ENCODE data around the gene HTR4. TPM values are rescaled to one million over a fixed set of nuclear protein-coding genes. Genes with fewer than 3 reads are reported as not detected.

The HTR4 gene
- polyA plus RNA-seq, 1 of the 3 experiments (the other 2 are of a cell fraction): not detected

DNA sequence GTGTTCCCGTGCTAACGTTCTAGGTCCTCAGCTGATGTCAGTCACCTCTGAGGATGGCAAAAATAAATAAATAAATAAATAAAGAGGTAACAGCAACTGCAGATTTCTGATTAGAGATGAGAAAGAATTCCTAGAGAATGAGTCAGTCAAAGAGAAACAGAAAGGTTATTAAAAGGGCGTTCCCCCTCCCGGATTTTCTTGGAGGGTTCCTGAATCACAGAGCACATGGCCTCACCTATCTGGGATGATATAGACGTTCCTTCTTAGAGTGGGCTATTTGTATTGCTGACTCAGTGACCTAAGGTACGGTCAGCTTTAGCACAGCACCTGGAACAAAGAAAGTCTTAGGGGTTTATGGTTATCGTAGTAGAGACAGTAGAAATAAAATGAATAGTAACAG is 30.6 kb downstream of the HTR4 start (continued):
- TF ChIP-seq, protein P1, sequence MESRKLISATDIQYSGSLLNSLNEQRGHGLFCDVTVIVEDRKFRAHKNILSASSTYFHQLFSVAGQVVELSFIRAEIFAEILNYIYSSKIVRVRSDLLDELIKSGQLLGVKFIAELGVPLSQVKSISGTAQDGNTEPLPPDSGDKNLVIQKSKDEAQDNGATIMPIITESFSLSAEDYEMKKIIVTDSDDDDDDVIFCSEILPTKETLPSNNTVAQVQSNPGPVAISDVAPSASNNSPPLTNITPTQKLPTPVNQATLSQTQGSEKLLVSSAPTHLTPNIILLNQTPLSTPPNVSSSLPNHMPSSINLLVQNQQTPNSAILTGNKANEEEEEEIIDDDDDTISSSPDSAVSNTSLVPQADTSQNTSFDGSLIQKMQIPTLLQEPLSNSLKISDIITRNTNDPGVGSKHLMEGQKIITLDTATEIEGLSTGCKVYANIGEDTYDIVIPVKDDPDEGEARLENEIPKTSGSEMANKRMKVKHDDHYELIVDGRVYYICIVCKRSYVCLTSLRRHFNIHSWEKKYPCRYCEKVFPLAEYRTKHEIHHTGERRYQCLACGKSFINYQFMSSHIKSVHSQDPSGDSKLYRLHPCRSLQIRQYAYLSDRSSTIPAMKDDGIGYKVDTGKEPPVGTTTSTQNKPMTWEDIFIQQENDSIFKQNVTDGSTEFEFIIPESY (IDR thresholded peaks at IDR 0.05; ENCODE audit: borderline replicate concordance, low read depth): no peak

DNA sequence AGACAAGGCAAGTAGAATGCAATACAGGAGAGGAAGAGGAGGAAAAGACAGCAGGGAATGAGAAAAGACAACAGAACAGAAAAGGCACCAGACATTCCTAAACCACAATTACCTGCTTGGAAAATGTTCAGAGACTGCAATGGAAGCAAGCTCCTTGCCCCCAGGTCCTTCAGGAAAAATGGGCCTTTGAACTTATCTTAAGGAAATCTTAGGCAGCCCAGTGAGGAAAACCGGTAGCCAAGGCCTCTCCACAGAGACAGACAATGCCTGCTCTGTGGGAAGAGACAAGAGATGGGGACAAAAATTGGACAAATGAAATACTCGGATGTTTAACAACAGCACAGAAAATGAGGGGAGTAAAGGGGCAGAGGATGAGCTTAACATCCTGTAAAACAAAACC is 31.2 kb downstream of the HTR4 start:
- DNase-seq: no peak
- ChIA-PET POLR2A (no interaction called here), CTCF (interaction anchor here (1.7 kb wide), 1 partner anchor 108 kb away, joined by 7 read pairs; no protein-coding TSS in a partner anchor)
- WGBS (ENCODE audit: low lambda C conversion rate): 41% methylated on average over 2 of the region's 2 CpGs
- no peaks in the 10 kb centered on the region for H3K79me2 ChIP-seq (ENCODE audit: insufficient read depth)
- H3K27ac ChIP-seq (ENCODE audit: low read depth in 2 of 2, low read length in 1 of 2): no peak overlapping the region
- no peaks in the 10 kb centered on the region for H3K9me2 ChIP-seq
- H3F3A ChIP-seq (replicated peaks; ENCODE audit: insufficient read depth): no peaks in the 10 kb centered on the region
- H3K36me3 ChIP-seq (replicated peaks in 1 of 2; ENCODE audit: control insufficient read depth in 1 of 2, insufficient read depth in 2 of 2, low read length in 1 of 2): no peaks in the 10 kb centered on the region
- no peak overlapping the region for H2AFZ ChIP-seq (ENCODE audit: low read depth)
- no peak for TF ChIP-seq EP300 (IDR thresholded peaks at IDR 0.05; ENCODE audit: borderline replicate concordance in 1 of 2, low read depth in 1 of 2, low read length in 1 of 2)
- TF ChIP-seq MEF2A (IDR thresholded peaks at IDR 0.05; ENCODE audit: borderline replicate concordance, low read depth): no peak
- no peak for TF ChIP-seq MXI1 (IDR thresholded peaks at IDR 0.05; ENCODE audit: low read depth, low read length)
- TF ChIP-seq SMC3 (IDR thresholded peaks at IDR 0.05; ENCODE audit: low read depth, low read length): no peak
- no peak for TF ChIP-seq ELF1 (IDR thresholded peaks at IDR 0.05)
- no peak for TF ChIP-seq TAF1 (IDR thresholded peaks at IDR 0.05; ENCODE audit: borderline replicate concordance, low read depth, low read length)
- no peak for TF ChIP-seq JUND (IDR thresholded peaks at IDR 0.05)
- no peak for TF ChIP-seq GABPA (IDR thresholded peaks at IDR 0.05; ENCODE audit: low read depth)
- TF ChIP-seq NFIC (IDR thresholded peaks at IDR 0.05; ENCODE audit: borderline replicate concordance): no peak
- TF ChIP-seq SIN3A (IDR thresholded peaks at IDR 0.05; ENCODE audit: borderline replicate concordance, low read depth, low read length): no peak
- H4K20me1 ChIP-seq (ENCODE audit: insufficient read depth): no peaks in the 10 kb centered on the region
- H3K9me3 ChIP-seq: no peaks in the 10 kb centered on the region
- H3K27me3 ChIP-seq (ENCODE audit: insufficient read depth): no peaks in the 10 kb centered on the region
- no peaks in the 10 kb centered on the region for H3K4me1 ChIP-seq (ENCODE audit: control insufficient read depth in 1 of 2, insufficient read depth in 2 of 2, low read depth in 1 of 2, low read length in 1 of 2)
- no peak overlapping the region for H3K9ac ChIP-seq
- no peak overlapping the region for H3K4me2 ChIP-seq
- no peak overlapping the region for H3K4me3 ChIP-seq (ENCODE audit: low read depth in 2 of 2, low read length in 1 of 2)

DNA sequence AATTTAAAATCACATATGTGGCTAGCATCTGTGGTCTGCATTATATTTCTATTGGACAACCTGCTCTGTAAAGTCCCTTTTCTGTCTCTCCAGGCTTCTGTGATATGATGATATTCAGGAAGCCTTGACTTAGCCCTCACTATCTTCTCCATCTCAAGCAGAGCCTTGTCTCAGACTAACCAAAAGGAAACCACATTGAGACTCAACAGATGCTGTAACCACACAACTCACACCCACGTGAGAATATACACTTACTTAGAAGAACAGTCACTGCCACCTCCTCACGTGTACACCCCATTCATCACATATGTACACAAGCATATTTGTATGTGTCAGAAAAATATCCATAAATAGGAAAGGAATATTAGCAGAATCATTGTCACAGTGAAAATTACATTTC is 33.6 kb downstream of the HTR4 start:
- Histone ChIP-seq H2AFZ (ENCODE audit: low read depth) (no peak overlapping the region), H3K9me2 (no peaks in the 10 kb centered on the region), H3K27me3 (ENCODE audit: insufficient read depth) (no peaks in the 10 kb centered on the region), H3K36me3 (replicated peaks in 1 of 2; ENCODE audit: control insufficient read depth in 1 of 2, insufficient read depth in 2 of 2, low read length in 1 of 2) (no peaks in the 10 kb centered on the region), H3K9me3 (no peaks in the 10 kb centered on the region), H4K20me1 (ENCODE audit: insufficient read depth) (no peaks in the 10 kb centered on the region), H3K4me2 (no peak overlapping the region), H3K4me1 (ENCODE audit: control insufficient read depth in 1 of 2, insufficient read depth in 2 of 2, low read depth in 1 of 2, low read length in 1 of 2) (no peaks in the 10 kb centered on the region), H3F3A (replicated peaks; ENCODE audit: insufficient read depth) (no peaks in the 10 kb centered on the region), H3K79me2 (ENCODE audit: insufficient read depth) (no peaks in the 10 kb centered on the region), H3K9ac (no peak overlapping the region), H3K4me3 (ENCODE audit: low read depth in 2 of 2, low read length in 1 of 2) (no peak overlapping the region), H3K27ac (ENCODE audit: low read depth in 2 of 2, low read length in 1 of 2) (no peak overlapping the region)
- no peak for TF ChIP-seq MXI1 (IDR thresholded peaks at IDR 0.05; ENCODE audit: low read depth, low read length)
- TF ChIP-seq, protein P2, sequence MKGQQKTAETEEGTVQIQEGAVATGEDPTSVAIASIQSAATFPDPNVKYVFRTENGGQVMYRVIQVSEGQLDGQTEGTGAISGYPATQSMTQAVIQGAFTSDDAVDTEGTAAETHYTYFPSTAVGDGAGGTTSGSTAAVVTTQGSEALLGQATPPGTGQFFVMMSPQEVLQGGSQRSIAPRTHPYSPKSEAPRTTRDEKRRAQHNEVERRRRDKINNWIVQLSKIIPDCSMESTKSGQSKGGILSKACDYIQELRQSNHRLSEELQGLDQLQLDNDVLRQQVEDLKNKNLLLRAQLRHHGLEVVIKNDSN (IDR thresholded peaks at IDR 0.05; ENCODE audit: borderline replicate concordance, low read depth): no peak
- DNase-seq: no peak
- WGBS (ENCODE audit: low lambda C conversion rate): 10% methylated on average over 2 of the region's 2 CpGs
- ChIA-PET POLR2A (no interaction called here), CTCF (interaction anchor here (1.5 kb wide), 1 partner anchor 13 kb away, joined by 4 read pairs; no protein-coding TSS in a partner anchor)

Measured in SK-N-SH (cell line).